D721Med (cell line): ENCODE measurements around the gene KCNK15.

ENCODE experiments used
- DNase-seq: peaks from one replicate; pipeline ENCODE4 v3.0.0; 2011; ENCODE audit warnings: low spot score; ENCODE audit not compliant: insufficient read length
- FAIRE-seq: peaks from 2 replicates; lab custom pipeline; 2011; peaks lifted over from hg19 to GRCh38; lab: Jason Lieb, UNC
- TF ChIP-seq, protein P1 (sequence below): IDR thresholded peaks from 2 replicates; pipeline ENCODE4 v1.5.1; 2012; ENCODE audit warnings: mild to moderate bottlenecking, control low read depth; ENCODE audit not compliant: insufficient read depth; ENCODE audit errors: missing control alignments

Gene KCNK15

DNA sequence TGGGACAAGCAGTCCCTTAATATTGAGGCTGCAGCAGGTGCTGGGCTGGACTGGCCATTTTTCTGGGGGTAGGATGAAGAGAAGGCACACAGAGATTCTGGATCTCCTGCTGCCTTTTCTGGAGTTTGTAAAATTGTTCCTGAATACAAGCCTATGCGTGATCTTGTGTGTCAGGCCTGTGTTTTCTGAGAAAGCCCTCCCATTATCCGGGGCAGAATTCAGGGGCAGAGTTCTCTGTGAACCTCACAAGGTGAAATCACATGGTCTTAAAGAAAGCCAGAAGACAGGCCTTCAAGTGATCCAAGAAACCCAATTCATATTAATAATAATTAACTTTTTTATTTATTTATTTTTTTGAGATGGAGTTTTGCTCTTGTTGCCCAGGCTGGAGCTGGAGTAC is 18.0 kb upstream of the KCNK15 start:
- TF ChIP-seq, protein P1, sequence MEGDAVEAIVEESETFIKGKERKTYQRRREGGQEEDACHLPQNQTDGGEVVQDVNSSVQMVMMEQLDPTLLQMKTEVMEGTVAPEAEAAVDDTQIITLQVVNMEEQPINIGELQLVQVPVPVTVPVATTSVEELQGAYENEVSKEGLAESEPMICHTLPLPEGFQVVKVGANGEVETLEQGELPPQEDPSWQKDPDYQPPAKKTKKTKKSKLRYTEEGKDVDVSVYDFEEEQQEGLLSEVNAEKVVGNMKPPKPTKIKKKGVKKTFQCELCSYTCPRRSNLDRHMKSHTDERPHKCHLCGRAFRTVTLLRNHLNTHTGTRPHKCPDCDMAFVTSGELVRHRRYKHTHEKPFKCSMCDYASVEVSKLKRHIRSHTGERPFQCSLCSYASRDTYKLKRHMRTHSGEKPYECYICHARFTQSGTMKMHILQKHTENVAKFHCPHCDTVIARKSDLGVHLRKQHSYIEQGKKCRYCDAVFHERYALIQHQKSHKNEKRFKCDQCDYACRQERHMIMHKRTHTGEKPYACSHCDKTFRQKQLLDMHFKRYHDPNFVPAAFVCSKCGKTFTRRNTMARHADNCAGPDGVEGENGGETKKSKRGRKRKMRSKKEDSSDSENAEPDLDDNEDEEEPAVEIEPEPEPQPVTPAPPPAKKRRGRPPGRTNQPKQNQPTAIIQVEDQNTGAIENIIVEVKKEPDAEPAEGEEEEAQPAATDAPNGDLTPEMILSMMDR: no peak
- FAIRE-seq (no peak), DNase-seq (no peak)

DNA sequence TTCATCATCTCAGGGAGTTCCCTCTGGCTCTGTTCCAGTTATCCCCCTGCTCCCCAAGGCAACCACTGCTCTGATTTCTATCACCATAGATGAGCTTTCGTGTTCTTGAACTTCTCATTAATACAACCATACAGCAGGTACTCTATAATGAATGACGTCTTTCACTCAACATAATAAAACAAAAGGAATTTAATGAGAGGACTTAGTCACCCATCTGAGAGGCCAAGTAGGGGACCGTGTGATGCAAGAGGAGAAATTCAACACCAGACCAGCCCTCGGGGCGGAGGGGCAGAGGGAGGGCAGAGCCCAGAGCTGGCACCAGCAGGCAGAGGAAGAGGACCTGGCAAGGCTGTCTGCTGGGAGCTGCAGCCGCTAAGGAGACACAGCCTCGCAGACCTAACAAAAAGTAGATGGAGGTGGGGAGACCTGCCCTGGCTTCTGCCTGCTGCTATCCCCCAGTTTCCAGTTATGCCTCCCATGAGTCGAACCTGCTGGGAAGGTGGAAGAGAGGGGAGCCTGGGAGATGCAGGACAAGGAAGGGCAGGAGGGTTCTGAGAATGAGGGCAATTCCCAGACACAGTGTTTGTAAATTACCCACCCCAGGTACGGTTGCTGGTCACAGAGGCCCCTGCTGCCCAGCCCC is 16.7 kb upstream of the KCNK15 start:
- FAIRE-seq: no peak

DNA sequence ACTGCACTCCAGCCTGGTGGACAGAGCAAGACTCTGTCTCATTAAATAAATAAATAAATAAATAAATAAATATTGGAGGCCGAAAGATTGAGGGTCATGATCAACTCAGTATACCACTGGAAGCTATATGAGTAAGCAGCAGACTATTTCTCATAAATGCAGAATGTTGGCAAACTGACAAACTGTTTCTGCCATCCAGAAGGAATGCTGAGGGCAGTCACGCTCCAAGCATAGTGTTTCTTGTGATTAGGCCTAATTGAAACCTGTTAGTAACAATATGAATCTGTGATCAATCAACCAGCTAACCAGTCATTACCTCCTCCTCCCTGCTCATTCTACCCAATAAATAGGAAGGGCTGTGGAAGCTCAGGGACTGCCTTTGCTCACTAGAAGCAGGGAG is 15.2 kb upstream of the KCNK15 start:
- TF ChIP-seq, protein P1: no peak
- no peak for FAIRE-seq
- DNase-seq: no peak

More for the DNA sequence above, 16.7 kb upstream of the KCNK15 start:
- no peak for DNase-seq
- TF ChIP-seq, protein P1: no peak

DNA sequence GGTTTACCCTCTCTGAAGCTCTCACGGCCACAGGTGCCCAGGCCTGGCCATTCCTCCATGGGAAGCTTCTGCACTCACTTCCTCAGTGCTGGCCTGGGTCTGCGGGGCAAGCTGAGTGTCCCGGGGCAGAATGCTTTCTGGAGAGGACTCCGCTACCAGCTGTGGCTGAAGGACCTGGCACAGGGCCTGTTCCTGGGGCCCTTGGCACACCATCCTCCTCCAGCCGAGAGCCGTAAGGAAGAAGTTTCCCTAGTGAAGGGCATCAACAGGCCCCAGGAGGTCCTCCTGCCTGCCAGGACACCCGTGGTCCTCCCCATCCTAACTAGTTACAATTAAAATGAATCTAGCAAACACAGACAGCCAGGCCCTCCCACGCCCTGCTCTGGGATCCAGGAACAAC is 14.0 kb upstream of the KCNK15 start:
- no peak for FAIRE-seq

DNA sequence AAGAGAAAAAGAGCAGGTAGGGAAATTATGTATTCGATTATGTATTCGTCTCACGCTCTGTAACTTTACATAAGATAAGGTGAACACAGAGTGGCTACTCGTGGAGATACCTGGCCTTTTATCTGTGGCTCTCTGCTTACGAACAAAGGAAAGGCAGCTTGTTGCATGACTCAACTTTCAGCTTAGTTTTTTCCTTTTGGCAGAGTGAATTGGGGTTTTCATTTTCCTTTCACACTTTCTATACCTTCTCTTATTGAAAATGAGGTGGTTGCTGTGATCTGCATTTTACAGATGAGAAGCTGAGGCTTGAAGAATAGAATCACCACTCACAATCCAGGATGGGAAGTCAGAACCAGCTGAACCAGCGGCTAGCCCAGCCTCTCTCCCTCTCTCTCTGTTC is 13.3 kb upstream of the KCNK15 start:
- DNase-seq (no peak), FAIRE-seq (no peak)
- TF ChIP-seq, protein P1: no peak

More for the DNA sequence above, 14.0 kb upstream of the KCNK15 start:
- TF ChIP-seq, protein P1: no peak
- no peak for DNase-seq

DNA sequence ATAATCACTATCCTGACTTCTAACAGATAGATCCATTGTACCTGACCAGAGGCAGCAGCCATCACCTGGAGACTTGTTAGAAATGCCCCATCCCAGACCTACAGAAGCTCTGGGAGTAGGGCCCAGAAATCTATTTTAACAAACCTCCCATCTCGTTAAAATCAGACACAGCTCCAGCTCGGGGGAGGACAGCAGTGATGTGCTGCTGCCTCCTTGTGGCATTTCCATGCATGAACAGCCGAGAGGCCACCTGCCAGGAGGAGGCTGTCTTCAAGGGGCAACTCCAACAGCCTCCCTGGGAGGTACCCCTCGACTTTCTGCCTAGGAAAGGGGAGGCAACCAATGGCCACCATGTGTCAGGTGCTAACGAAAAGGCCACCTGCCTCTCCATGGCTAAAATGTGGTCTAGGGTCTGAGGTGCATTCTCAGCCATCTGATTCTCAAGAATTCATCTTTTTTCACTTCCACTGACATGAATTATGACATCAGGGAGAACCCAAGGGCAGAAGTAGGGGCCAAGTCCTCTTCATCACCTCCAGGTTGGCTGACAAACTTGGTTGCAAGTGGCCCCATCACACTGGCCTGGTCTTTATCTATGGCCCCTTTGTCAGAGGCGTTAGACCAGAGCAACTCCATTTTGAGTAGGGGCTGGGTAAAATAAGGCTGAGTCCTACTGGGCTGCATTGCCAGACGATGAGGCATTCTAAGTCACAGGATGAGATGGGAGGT is 12.2 kb upstream of the KCNK15 start:
- TF ChIP-seq, protein P1: peak; percentile 95
- DNase-seq: no peak
- no peak for FAIRE-seq

DNA sequence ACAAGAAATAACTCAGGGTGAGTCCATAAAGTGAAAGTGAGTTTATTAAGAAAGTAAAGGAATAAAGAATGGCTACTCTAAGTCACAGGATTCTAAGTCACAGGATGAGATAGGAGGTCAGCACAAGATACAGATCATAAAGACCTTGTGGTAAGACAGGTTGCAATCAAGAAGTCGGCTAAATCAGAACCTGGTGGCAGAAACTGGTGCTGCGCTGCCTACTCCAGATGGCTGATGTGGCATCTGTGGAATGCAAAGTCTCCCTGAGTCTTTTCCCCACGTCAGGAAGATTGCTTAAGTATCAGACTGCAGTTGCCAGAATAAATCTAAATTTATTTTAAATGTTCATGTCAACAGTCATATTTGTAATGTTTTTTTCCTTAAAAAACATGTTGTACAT is 10.7 kb upstream of the KCNK15 start:
- TF ChIP-seq, protein P1: no peak
- FAIRE-seq: no peak
- DNase-seq: no peak
